Skeletal muscle tissue (tissue), 4 donors: ENCODE results near the gene PGBD4. TPM values are rescaled to one million over a fixed set of nuclear protein-coding genes. Genes with fewer than 3 reads are reported as not detected.
"Not testable (repeated sequence)": the region's sequence is repeated elsewhere in the genome, so short reads cannot be mapped to it uniquely, and the experiment has no call there.

Source experiments
- H3K27ac ChIP-seq: one replicate; pipeline ENCODE4 v1.7.0; 2013; ENCODE audit warnings: mild to moderate bottlenecking, low read depth, low read length, inconsistent platforms
- H3K27me3 ChIP-seq, 3 donors: one replicate each; pipeline ENCODE4 v1.7.0; 2013; ENCODE audit warnings: low read length in 3 of 3; ENCODE audit not compliant: control insufficient read depth in 3 of 3, insufficient read depth in 3 of 3
- H3K36me3 ChIP-seq, 3 donors: one replicate each; pipeline ENCODE4 v1.7.0; 2013; ENCODE audit warnings: low read length in 3 of 3; ENCODE audit not compliant: control insufficient read depth in 3 of 3, insufficient read depth in 3 of 3
- H3K4me1 ChIP-seq, 3 donors: one replicate each; pipeline ENCODE4 v1.7.0; 2013; ENCODE audit warnings: low read length in 3 of 3, mild to moderate bottlenecking in 3 of 3; ENCODE audit not compliant: control insufficient read depth in 3 of 3, insufficient read depth in 3 of 3
- H3K4me3 ChIP-seq, 3 donors: one replicate each; pipeline ENCODE4 v1.7.0; 2013; ENCODE audit warnings: low read length in 3 of 3
- H3K9ac ChIP-seq, 3 donors: one replicate each; pipeline ENCODE4 v1.7.0; 2013; ENCODE audit warnings: low read length in 3 of 3, mild to moderate bottlenecking in 3 of 3, moderate library complexity in 2 of 3, low read depth in 1 of 3
- H3K9me3 ChIP-seq, 3 donors: one replicate each; pipeline ENCODE4 v1.7.0; 2013; ENCODE audit warnings: low read length in 3 of 3; ENCODE audit not compliant: control insufficient read depth in 3 of 3
- total RNA-seq: library from RNA; depleted of rRNA; stranded (reverse); fragments of >200 nt; gene quantifications from one replicate; pipeline ENCODE4 v1.2.3, GENCODE V29; 2014
- donor health status: Osteomylitis.

Gene PGBD4
- total RNA-seq, 1 donor from 2014 or later = 1.0 TPM

GRCh38 chr15:34111488-34111887 is 9.6 kb downstream of the PGBD4 start:
- Histone ChIP-seq H3K4me1 (no peaks in the 10 kb centered on the region), H3K4me3 (no peak overlapping the region), H3K9ac (no peak overlapping the region), H3K9me3 (no peaks in the 10 kb centered on the region), H3K36me3 (no peaks in the 10 kb centered on the region), H3K27ac (no peak overlapping the region), H3K27me3 (peaks cover 0 to 3% (median 0%) of the 10 kb centered on the region in 3 donors)

- no peaks in the 10 kb centered on the region for H3K9me3 ChIP-seq
- H3K36me3 ChIP-seq = no peaks in the 10 kb centered on the region
- H3K9ac ChIP-seq = no peak overlapping the region
- H3K27ac ChIP-seq = no peak overlapping the region
- peaks cover 0 to 3% (median 0%) of the 10 kb centered on the region in 3 donors for H3K27me3 ChIP-seq
- H3K4me1 ChIP-seq = no peaks in the 10 kb centered on the region
- H3K4me3 ChIP-seq = no peak overlapping the region
Measured at GRCh38 chr15:34114215-34114614, 12.3 kb downstream of the PGBD4 start.

GRCh38 chr15:34114739-34115138 is 12.9 kb downstream of the PGBD4 start:
- Histone ChIP-seq H3K27me3 (peaks cover 0 to 3% (median 0%) of the 10 kb centered on the region in 3 donors), H3K9ac (no peak overlapping the region), H3K4me1 (no peaks in the 10 kb centered on the region), H3K27ac (no peak overlapping the region), H3K9me3 (no peaks in the 10 kb centered on the region), H3K4me3 (no peak overlapping the region), H3K36me3 (no peaks in the 10 kb centered on the region)

GRCh38 chr15:34116620-34117019 is 14.7 kb downstream of the PGBD4 start:
- Histone ChIP-seq H3K36me3 (no peaks in the 10 kb centered on the region), H3K9me3 (no peaks in the 10 kb centered on the region), H3K27ac (no peak overlapping the region), H3K4me1 (no peaks in the 10 kb centered on the region), H3K9ac (no peak overlapping the region), H3K4me3 (no peak overlapping the region), H3K27me3 (peaks cover 0 to 3% (median 0%) of the 10 kb centered on the region in 3 donors)

- H3K36me3 ChIP-seq = no peaks in the 10 kb centered on the region
- no peak overlapping the region for H3K9ac ChIP-seq
- no peak overlapping the region for H3K4me3 ChIP-seq
- H3K27ac ChIP-seq = no peak overlapping the region
- H3K9me3 ChIP-seq = no peaks in the 10 kb centered on the region
- peaks cover 0 to 3% (median 0%) of the 10 kb centered on the region in 3 donors for H3K27me3 ChIP-seq
- peaks cover under 1 to 1% (median 1%) of the 10 kb centered on the region in 3 donors for H3K4me1 ChIP-seq
Measured at GRCh38 chr15:34119291-34119690, 17.4 kb downstream of the PGBD4 start.

- H3K9ac ChIP-seq, H3K9me3 ChIP-seq, H3K27ac ChIP-seq, H3K4me1 ChIP-seq, H3K36me3 ChIP-seq, H3K4me3 ChIP-seq, H3K27me3 ChIP-seq: not testable (repeated sequence)
Measured at GRCh38 chr15:34120420-34120819, 18.5 kb downstream of the PGBD4 start.

GRCh38 chr15:34121786-34122185 is 19.9 kb downstream of the PGBD4 start:
- not testable (repeated sequence) for H3K4me1 ChIP-seq, H3K9me3 ChIP-seq, H3K27ac ChIP-seq, H3K4me3 ChIP-seq, H3K27me3 ChIP-seq, H3K36me3 ChIP-seq, H3K9ac ChIP-seq

GRCh38 chr15:34122771-34123183 is 20.9 kb downstream of the PGBD4 start:
- Histone ChIP-seq H3K27ac (no peak overlapping the region), H3K9me3 (no peaks in the 10 kb centered on the region), H3K27me3 (no peaks in the 10 kb centered on the region), H3K36me3 (no peaks in the 10 kb centered on the region), H3K9ac (no peak overlapping the region), H3K4me1 (peaks cover 3 to 5% (median 5%) of the 10 kb centered on the region in 3 donors), H3K4me3 (no peak overlapping the region)

GRCh38 chr15:34124651-34125050 is 22.8 kb downstream of the PGBD4 start:
- no peaks in the 10 kb centered on the region for H3K27me3 ChIP-seq
- H3K36me3 ChIP-seq = no peaks in the 10 kb centered on the region
- H3K9me3 ChIP-seq = no peaks in the 10 kb centered on the region
- H3K4me3 ChIP-seq = peak overlapping the region in 1 of 3 donors; percentile 13
- H3K9ac ChIP-seq = peak overlapping the region in 1 of 3 donors; percentile 14
- H3K27ac ChIP-seq = no peak overlapping the region
- peaks cover 3 to 5% (median 5%) of the 10 kb centered on the region in 3 donors for H3K4me1 ChIP-seq

- H3K9ac ChIP-seq = no peak overlapping the region
- H3K4me3 ChIP-seq = no peak overlapping the region
- H3K27me3 ChIP-seq = no peaks in the 10 kb centered on the region
- peaks cover 3 to 5% (median 5%) of the 10 kb centered on the region in 3 donors for H3K4me1 ChIP-seq
- H3K36me3 ChIP-seq = no peaks in the 10 kb centered on the region
- H3K9me3 ChIP-seq = no peaks in the 10 kb centered on the region
- no peak overlapping the region for H3K27ac ChIP-seq
Measured at GRCh38 chr15:34125945-34126344, 24.1 kb downstream of the PGBD4 start.

- Histone ChIP-seq H3K27ac (no peak overlapping the region), H3K9me3 (no peaks in the 10 kb centered on the region), H3K4me3 (no peak overlapping the region), H3K27me3 (no peaks in the 10 kb centered on the region), H3K4me1 (peaks cover 3 to 5% (median 5%) of the 10 kb centered on the region in 3 donors), H3K36me3 (no peaks in the 10 kb centered on the region), H3K9ac (no peak overlapping the region)
Measured at GRCh38 chr15:34126522-34126921, 24.6 kb downstream of the PGBD4 start.
